HEK293 (cell line): ENCODE results near the gene FIBP.

ENCODE experiments used
- REST ChIP-seq: fragments of 450-650 bp; formaldehyde crosslinking; IDR thresholded peaks from 2 replicates; pipeline ENCODE4 v1.5.1; 2016; ENCODE audit warnings: missing biosample characterization, missing genetic modification characterization
- ZNF341 ChIP-seq: fragments of 450-650 bp; formaldehyde crosslinking; IDR thresholded peaks from 2 replicates; pipeline ENCODE4; 2016; ENCODE audit warnings: low read depth, missing biosample characterization, missing genetic modification characterization
- ZNF776 ChIP-seq: fragments of 450-650 bp; formaldehyde crosslinking; IDR thresholded peaks from 2 replicates; pipeline ENCODE4 v1.5.0; 2017; ENCODE audit warnings: missing biosample characterization, missing genetic modification characterization, borderline replicate concordance
- ZSCAN16 ChIP-seq: fragments of 450-650 bp; formaldehyde crosslinking; IDR thresholded peaks from 2 replicates; pipeline ENCODE4 v1.5.1; 2016; ENCODE audit warnings: missing biosample characterization, missing genetic modification characterization
- TF ChIP-seq, protein P1 (sequence below): fragments of 450-650 bp; formaldehyde crosslinking; IDR thresholded peaks from 2 replicates; pipeline ENCODE4 v1.5.1; 2016; ENCODE audit warnings: missing biosample characterization, missing genetic modification characterization

DNA sequence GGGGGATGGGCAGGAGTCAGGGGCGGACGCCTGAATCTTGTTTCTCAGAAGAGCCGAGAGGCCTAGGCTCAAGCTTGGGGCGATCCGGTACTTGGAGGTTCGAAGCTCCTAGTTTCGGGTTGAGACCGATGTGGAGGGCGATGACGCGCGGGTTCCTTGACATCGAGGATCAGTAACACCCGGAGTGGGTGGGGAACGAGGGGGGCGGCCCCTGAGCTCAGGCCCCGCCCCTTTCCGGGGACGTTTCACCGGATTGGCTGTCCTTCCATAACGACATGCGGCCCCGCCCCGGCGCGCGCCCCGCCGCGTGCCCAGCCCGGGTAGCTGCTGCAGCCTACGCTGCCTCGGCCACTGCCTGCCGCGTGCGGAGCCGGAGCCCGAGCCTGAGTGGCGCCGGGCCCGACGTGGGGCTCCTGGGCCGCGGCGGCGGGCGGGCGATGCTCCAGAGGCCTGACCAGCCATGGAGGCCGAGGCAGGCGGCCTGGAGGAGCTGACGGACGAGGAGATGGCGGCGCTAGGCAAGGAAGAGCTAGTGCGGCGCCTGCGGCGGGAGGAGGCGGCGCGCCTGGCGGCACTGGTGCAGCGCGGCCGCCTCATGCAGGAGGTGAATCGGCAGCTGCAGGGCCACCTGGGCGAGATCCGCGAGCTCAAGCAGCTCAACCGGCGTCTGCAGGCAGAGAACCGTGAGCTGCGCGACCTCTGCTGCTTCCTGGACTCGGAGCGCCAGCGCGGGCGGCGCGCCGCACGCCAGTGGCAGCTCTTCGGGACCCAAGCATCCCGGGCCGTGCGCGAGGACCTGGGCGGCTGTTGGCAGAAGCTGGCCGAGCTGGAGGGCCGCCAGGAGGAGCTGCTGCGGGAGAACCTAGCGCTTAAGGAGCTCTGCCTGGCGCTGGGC, 2.3 kb upstream of the FIBP start, which contains the start of gene CCDC85B:
- TF ChIP-seq REST (tag by site-specific recombination) (0 out of 2 replicates have a peak, but pooled peaks have one; percentile 7), ZNF341 (peak; percentile 69), ZNF776 (tag by site-specific recombination) (no peak), ZSCAN16 (tag by site-specific recombination) (no peak)
- TF ChIP-seq, protein P1, sequence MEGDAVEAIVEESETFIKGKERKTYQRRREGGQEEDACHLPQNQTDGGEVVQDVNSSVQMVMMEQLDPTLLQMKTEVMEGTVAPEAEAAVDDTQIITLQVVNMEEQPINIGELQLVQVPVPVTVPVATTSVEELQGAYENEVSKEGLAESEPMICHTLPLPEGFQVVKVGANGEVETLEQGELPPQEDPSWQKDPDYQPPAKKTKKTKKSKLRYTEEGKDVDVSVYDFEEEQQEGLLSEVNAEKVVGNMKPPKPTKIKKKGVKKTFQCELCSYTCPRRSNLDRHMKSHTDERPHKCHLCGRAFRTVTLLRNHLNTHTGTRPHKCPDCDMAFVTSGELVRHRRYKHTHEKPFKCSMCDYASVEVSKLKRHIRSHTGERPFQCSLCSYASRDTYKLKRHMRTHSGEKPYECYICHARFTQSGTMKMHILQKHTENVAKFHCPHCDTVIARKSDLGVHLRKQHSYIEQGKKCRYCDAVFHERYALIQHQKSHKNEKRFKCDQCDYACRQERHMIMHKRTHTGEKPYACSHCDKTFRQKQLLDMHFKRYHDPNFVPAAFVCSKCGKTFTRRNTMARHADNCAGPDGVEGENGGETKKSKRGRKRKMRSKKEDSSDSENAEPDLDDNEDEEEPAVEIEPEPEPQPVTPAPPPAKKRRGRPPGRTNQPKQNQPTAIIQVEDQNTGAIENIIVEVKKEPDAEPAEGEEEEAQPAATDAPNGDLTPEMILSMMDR (tag by site-specific recombination): peak; percentile 75
